ENCODE results near the gene GSTK1. TPM values are rescaled to one million over a fixed set of nuclear protein-coding genes. Genes with fewer than 3 reads are reported as not detected.
A peak's percentile ranks its signal among the peaks of the same experiment; 100 is the strongest.

Gene GSTK1
- total and polyA plus RNA-seq, 9 of the 15 experiments (the other 6 are each of a cell fraction or from before 2014, with no cell fraction given) = 155 to 441 (median 233) TPM

DNA sequence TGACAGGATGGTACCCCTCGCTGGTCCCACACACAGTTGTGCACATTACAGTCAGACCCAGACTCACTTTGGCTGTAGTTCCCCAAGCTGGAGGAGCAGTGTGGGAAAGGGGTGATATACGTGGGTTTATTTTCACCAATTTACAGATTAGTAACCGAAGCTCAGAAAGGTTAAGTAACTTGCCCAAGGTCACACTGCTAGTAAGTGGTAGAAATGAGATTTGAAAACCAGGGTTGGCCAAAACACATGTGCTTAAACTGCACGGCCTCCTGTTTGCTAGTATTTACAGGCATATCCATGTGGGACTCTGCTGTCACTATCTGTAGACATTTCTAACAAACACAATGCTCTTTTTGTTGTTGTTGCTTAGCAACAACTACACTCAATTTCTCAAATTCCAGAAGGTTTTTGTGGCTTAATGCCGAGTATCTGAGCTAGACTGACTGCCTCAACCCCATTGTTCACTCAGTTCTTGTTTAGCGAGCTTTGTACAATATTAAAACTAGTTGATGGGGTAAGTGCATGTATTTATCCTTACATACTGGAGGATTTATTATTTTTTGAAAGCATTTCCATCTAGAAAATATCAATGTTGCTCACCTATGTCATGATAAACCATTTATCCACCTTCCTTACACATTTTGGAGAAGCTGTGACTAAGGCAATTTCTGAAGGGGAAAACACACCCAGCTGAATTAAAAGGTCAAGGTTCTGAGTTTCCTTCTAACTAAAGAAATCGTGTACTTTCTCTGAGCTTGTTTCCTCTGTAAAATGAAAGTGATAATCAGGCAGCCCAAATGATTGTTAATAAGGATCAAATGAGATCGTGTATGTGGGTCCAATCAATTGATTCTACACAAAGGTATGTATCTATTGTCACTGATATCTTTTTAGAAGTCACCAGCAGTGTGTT lies 16.2 kb downstream of the GSTK1 start:
- H3K9me3 ChIP-seq (replicated peaks; ENCODE audit: control insufficient read depth, insufficient read depth, low read depth, low read length) = no peaks in the 10 kb centered on the region
- no peak overlapping the region for H3K9ac ChIP-seq (ENCODE audit: insufficient read depth in 1 of 2, low read depth in 2 of 2, low read length in 2 of 2)
- BruUV-seq (replicated peaks) = no TSS peak
- CTCF ChIA-PET (ENCODE audit: low intra/inter-chr PET ratio) = no interaction called here
- no peaks in the 10 kb centered on the region for H3K27me3 ChIP-seq (ENCODE audit: control insufficient read depth in 2 of 2, insufficient read depth in 2 of 2, low read length in 2 of 2)
- no peaks in the 10 kb centered on the region for H4K20me1 ChIP-seq (replicated peaks; ENCODE audit: control insufficient read depth, insufficient read depth, low read length)
- no peaks in the 10 kb centered on the region for H3K9me1 ChIP-seq (ENCODE audit: control insufficient read depth, insufficient read depth, low read length)
- FAIRE-seq (peak; percentile 15), ATAC-seq (peak; percentile 11; the same call in 2 of the 3 replicates), DNase-seq (ENCODE audit: extremely low read depth in 1 of 4, low spot score in 3 of 4) (no peak)
- H3K27ac ChIP-seq (ENCODE audit: extremely low read depth, low read depth, low read length) = no peak overlapping the region
- no peaks in the 10 kb centered on the region for H3K79me2 ChIP-seq (ENCODE audit: control insufficient read depth, insufficient read depth, low read length)
- H3K4me1 ChIP-seq (replicated peaks in 1 of 2; ENCODE audit: control insufficient read depth in 2 of 2, insufficient read depth in 2 of 2, low read length in 2 of 2) = peaks cover 0 to 9% of the 10 kb centered on the region in 2 experiments; a peak in 3 of 5 replicates
- H2AFZ ChIP-seq (ENCODE audit: low read depth, low read length) = peak overlapping the region; percentile 27
- H3K4me2 ChIP-seq (ENCODE audit: insufficient read depth, low read length) = no peak overlapping the region
- H3K4me3 ChIP-seq = no peak overlapping the region
- WGBS (ENCODE audit: insufficient coverage, low coverage, missing lambda C conversion rate) = 25% methylated on average over 8 of the region's 8 CpGs
- no peaks in the 10 kb centered on the region for H3K36me3 ChIP-seq (ENCODE audit: control insufficient read depth, insufficient read depth, low read length)
- POLR2A ChIA-PET = interaction anchor here (0.9 to 1.7 kb wide), 6 partner anchors 9 to 39 kb away, joined by 3 to 11 read pairs (median 5); partner anchors contain the start of genes CASP2 and GSTK1
- intact Hi-C loops (cut with micrococcal nuclease) (no loop called here), in situ Hi-C loops (cut with MboI) (no loop called here)
- TF ChIP-seq DACH1 (IDR thresholded peaks at IDR 0.05; ENCODE audit: partially characterized antibody) = no peak
- TF ChIP-seq CEBPG (CRISPR knock-in tag; IDR thresholded peaks at IDR 0.05) = no peak
- TF ChIP-seq CEBPG (tag; conservative IDR thresholded peaks at IDR 0.05 in 1 of 2, IDR thresholded peaks at IDR 0.05 in 1 of 2) = no peak
- peak; percentile 91 for TF ChIP-seq RFX1 (IDR thresholded peaks at IDR 0.05)
- TF ChIP-seq FOXJ2 (tag; IDR thresholded peaks at IDR 0.05) = peak; percentile 73; the same call in 1 of the 2 replicates
- peak; percentile 64; the same call in 1 of the 2 replicates for TF ChIP-seq BCOR (IDR thresholded peaks at IDR 0.05)
- TF ChIP-seq RBM25 (IDR thresholded peaks at IDR 0.05; ENCODE audit: low read depth, low read length, severe bottlenecking) = peak; percentile 81
- TF ChIP-seq ZNF395 (CRISPR knock-in tag; IDR thresholded peaks at IDR 0.05) = no peak
- peak; percentile 36 for TF ChIP-seq ZFP36 (IDR thresholded peaks at IDR 0.05; ENCODE audit: low read depth, low read length, partially characterized antibody)
- TF ChIP-seq MCM5 (IDR thresholded peaks at IDR 0.05; ENCODE audit: low read depth) = no peak
- TF ChIP-seq ELF2 (CRISPR knock-in tag; IDR thresholded peaks at IDR 0.05) = no peak

All from K562 (cell line).